HG02798 (cell line): ENCODE results near the gene SNU13.
"Not testable (repeated sequence)": the region's sequence is repeated elsewhere in the genome, so short reads cannot be mapped to it uniquely, and the experiment has no call there.

ENCODE experiments used
- ATAC-seq: cut with Tn5 transposase; IDR thresholded peaks from one replicate; pipeline ENCODE4 v1.9.1; 2021; ENCODE audit warnings: mild to moderate bottlenecking; ENCODE audit not compliant: unreplicated experiment, poor library complexity

The SNU13 gene

DNA sequence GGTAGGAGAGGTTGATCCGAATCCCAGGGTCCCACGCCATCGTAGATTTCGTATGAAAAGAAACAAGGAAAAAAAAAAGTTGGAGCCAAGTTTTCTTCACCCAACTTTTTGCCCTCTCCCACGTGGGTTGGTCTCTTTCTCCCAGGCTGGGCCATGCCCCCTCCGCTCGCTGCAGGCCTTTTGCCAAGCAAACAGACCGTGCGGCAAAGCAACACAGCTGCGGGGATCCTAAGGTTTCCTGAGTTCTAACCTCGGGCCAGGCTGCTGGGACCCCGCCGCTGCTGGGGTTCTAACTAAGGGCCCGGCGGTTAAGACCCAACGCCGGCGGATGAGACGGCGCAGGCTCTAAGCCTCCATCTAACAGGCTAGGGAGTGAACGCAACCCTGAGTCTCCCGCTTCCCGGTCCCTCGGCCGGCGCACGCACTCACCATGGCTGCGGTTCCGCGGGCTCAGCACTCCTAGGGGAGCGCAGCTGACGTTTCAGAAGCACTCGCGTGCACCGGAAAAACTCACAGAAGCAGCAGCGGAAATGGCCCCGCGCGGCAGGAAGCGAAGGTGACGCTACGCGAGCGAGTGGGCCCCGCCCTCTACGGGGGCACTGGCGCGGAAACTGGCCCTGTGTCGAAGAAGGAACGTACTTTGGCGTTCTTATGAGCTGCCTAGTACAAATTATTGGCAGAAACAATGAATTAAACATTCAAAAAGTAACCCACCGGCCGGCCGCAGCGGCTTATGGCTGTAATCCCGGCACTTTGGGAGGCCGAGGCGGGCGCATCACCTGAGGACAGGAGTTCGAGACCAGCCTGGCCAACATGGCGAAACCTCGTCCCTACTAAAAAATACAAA, at the start of gene SNU13:
Gene SNU13 (minus strand): TSS at position 503 of the 847 bp plus-strand sequence. CDS start 71 bp downstream, at position 432.
- peak; percentile 93 for ATAC-seq

GRCh38 chr22:41733241-41733640, 44.6 kb upstream of the SNU13 start:
- not testable (repeated sequence) for ATAC-seq

DNA sequence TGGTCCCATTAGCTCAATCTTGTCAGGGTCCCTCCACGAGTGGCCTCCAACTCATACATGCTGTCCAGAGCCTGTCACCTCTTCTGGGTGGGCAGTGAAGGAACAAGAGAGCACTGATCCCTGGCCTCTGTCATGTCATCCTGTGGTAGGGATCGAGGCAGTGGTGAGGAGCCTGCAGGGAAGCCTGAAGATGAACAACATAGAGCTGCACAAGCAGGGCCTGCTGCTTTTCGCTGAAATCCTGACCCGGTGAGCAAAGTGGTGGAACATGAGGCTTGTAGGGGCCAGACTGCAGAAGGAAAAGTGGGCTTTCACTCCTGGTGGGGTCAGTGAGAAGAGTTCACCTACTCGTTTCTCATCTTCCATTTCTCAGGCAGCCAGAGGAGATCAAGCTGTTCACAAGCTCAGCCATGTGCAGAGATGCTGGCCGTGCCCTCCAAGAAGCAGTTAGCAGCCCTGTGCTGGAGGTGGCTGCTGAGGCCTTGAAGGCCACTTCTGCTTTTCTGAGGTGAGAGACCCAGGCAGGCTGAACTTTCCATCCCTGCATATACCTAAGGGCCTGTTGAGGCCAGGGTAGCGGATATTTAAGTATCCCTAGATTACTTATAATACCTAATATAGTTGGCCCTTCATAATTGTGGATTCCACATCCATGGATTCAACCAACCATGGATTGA, 43.6 kb upstream of the SNU13 start:
- ATAC-seq = no peak

GRCh38 chr22:41731609-41732008, 42.9 kb upstream of the SNU13 start:
- no peak for ATAC-seq

DNA sequence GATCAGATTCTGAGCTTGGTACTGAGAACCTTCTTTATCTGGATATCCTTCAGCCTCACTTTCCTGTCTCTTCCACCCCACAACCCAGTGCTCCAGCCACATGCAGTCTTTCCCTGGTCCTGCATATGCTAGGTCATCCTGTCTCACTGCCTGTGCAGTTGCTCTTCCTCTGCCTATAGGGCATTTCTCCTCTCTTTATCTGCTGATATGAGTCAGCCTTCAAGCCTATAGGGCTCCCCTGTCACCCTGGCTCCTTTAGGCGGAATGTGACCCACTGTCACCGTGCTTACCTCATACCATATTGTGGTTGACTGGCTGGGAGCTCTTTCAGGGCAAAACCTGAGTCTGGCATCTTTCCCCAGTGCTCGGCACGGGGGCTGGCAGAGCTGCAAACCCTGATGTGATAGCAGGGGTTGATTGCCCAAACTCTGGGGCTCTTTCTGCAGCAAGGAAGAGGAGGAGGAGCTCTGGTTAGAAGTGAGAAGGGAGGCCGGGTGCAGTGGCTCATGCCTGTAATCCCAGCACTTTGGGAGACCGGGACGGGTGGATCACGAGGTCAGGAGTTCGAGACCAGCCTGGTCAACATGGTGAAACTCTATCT, 36.9 kb upstream of the SNU13 start:
- no peak for ATAC-seq

- ATAC-seq = no peak
These were observed 33.8 kb upstream of the SNU13 start for GRCh38 chr22:41722496-41722895.

DNA sequence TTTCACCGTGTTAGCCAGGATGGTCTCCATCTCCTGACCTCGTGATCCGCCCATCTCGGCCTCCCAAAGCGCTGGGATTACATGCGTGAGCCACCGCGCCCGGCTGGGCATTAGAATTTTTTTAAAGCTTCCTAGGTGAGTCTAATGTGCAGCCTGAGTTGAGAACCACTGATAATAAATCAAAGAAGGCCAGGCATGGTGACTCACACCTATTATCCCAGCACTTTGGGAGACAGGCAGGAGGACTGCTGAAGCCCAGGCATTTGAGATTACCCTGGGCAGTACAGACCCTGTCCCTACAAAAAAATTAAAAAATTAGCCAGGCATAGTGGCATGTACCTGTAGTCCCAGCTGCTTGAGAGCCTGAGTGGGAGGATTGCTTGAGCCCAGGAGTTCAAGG, 24.3 kb upstream of the SNU13 start:
- ATAC-seq = no peak

DNA sequence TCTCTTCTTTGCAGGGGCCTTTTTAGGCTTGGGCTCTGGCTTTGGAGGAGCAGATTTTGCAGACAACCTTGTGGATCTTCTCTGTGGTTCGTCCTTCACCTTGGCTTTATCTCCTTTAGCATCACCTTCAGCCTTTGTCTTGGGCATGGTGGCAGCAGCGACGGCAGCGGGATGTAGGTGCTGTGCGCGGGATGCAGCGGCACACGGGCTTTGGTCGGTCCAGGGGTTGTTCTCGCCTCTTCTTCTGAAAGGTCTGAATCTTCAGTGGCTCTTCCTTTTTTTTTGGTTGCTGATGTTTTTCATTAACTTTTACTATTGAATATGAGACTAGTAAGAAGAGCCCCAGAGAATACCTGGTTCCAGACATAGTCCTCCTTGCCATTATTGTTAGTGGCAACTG, 20.7 kb upstream of the SNU13 start:
- no peak for ATAC-seq

GRCh38 chr22:41702763-41703162, 14.1 kb upstream of the SNU13 start:
- no peak for ATAC-seq

GRCh38 chr22:41700108-41700364, 11.4 kb upstream of the SNU13 start:
- no peak for ATAC-seq

- ATAC-seq = no peak
These were observed 10.8 kb upstream of the SNU13 start, which contains the start of gene MEI1 for GRCh38 chr22:41699264-41700107. MEI1 (plus strand) TSS chr22:41699503; CDS start chr22:41699539, 36 bp downstream.

DNA sequence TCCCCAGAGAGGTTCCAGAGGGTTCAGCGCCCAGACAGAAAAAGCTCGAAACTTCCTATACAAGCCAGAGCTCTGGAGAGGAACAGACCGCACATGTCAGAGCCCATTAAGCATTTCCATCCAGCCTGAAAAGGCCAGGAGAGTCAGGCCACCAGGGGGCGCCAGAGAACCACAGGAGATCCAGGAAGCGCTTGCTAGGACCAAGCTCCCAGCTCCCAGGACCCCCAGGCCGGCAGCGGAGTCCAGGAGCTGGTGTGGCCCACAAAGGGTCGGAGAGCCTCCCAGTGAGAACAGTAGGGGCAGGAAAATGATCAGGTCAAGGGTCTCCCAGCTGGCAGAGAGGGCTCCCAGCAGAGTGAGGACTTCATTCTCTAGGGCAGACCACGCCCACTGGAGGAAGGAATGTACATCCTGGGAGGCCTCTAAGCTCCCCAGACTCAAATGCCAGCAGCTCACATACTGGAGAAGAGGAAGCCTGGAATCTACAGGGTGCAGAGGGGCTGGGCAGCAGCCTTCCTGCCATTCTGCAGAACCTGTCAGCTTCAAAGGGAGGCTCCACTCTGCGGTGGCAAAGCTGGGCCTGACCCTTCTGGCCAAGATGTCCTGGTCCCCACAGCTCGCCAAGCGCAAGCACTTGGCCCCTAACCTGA, 8.6 kb upstream of the SNU13 start:
- no peak for ATAC-seq

DNA sequence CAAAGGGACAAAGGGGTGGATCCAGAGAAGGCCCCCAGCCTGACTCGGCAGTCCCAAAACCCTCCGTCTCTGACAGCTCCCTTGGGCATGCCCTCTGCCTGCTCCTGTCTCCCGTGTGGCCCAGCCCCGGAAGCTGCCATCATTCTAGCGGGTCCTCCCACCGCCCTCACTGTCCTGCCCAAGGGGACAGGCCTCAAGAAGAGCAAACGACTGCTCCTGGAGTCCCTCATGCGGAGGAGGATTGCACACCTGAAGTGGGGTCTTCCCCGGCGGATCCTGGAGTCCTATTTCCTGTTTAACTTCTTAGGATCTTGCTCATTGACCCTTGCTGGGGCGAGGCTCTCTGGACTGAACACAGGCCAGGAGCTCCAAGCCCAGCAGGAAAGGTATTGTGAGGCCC, 8.0 kb upstream of the SNU13 start:
- no peak for ATAC-seq

DNA sequence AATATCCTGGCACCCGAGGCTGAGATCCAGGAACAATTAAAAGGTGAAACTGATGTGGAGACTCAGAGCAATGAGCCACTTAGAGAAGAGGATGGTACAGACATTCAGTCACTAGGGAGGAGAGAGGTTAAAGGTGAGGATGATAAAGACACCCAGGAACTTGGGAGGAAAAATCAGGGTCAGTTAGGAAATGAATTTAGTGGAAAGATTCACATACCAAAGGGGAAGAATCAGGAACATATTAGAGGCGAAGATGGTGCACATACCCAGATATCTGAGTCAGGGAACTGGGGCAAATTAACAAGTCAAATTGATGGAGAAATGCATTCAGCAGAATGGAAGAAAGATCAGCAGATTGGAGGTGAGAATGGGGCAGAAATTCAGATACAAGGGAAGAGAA, 6.5 kb upstream of the SNU13 start:
- ATAC-seq = no peak

DNA sequence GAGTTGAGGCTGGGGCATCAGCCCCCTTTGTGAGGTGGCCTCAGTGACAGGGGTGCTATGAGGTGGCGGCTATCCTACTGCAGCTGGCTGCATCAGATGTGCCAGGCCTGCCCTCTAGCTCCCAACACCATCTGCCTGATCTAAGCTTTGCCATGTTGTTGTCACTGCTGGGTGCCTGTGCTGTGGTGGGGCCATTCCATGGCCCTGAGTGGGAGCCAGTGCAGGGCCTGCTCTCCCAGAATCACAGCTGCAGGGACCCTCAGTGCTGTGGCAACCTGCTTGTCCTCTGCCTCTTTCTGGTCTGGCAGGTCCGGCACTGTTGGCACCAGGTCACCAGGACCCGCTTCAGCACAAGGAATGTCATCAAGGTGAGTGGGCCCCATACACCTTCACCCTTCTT, 1.8 kb upstream of the SNU13 start:
- ATAC-seq = no peak

GRCh38 chr22:41687901-41688364, 734 bp downstream of the SNU13 start:
- no peak for ATAC-seq

DNA sequence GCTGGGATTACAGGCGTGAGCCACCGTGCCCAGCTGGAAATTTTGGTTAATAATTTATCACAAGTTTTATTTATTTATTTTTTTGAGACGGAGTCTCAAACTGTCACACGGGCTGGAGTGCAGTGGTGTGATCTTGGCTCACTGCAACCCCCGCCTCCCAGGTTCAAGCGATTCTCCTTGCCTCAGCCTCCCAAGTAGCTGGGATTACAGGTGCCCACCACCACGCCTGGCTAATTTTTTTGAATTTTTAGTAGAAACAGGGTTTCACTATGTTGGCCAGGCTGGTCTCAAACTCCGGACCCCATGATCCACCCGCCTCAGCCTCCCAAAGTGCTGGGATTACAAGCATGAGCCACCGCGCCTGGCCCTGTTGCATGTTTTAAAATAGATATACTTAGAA, 1.8 kb downstream of the SNU13 start:
- not testable (repeated sequence) for ATAC-seq

GRCh38 chr22:41684194-41684593, 4.5 kb downstream of the SNU13 start:
- no peak for ATAC-seq

- ATAC-seq = no peak
These were observed 5.1 kb downstream of the SNU13 start for GRCh38 chr22:41683616-41684015.

- no peak for ATAC-seq
These were observed 5.6 kb downstream of the SNU13 start for GRCh38 chr22:41683052-41683451.
